ENCODE results near the gene EZR. TPM values are rescaled to one million over a fixed set of nuclear protein-coding genes. Genes with fewer than 3 reads are reported as not detected.

Gene EZR
- total RNA-seq, 4 donors from 2014 or later = 27.4 to 94.0 (median 59.3) TPM

DNA sequence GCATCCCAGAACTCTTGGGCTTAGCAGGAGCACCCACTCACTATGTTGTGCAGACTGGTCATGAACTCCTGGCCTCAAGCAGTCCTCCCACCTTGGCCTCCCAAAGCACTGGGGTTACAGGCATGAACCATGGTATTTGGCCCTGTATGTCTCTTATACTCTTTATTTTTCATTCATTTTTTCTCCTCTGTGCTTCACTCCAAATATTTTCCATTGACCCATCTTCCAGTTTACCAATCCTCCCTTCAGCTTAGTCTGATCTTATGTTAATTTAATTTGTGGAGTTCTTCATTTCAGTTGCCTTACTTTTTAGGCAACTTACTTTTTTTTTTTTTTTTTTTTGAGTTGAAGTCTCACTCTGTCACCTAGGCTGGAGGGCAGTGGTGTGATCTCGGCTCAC, 79.5 kb downstream of the EZR start:
- H3K27me3 ChIP-seq = no peaks in the 10 kb centered on the region
- no peak overlapping the region for H3K27ac ChIP-seq
- H3K9me3 ChIP-seq = no peaks in the 10 kb centered on the region
- H3K4me1 ChIP-seq = no peaks in the 10 kb centered on the region
- no peak for DNase-seq
- no peak overlapping the region for H3K4me3 ChIP-seq
- H3K36me3 ChIP-seq = no peaks in the 10 kb centered on the region
- intact Hi-C loops (cut with DNase I; ENCODE audit: low total_unique reads) = no loop called here
- TF ChIP-seq POLR2A (IDR thresholded peaks at IDR 0.05) (no peak), CTCF (IDR thresholded peaks at IDR 0.05) (no peak)

GRCh38 chr6:158737710-158738615, 81.2 kb downstream of the EZR start:
- H3K27ac ChIP-seq = no peak overlapping the region
- H3K4me1 ChIP-seq = no peaks in the 10 kb centered on the region
- no peak for DNase-seq
- H3K4me3 ChIP-seq = no peak overlapping the region
- no peaks in the 10 kb centered on the region for H3K27me3 ChIP-seq
- no peaks in the 10 kb centered on the region for H3K36me3 ChIP-seq
- TF ChIP-seq CTCF (IDR thresholded peaks at IDR 0.05) = no peak
- no peak for TF ChIP-seq POLR2A (IDR thresholded peaks at IDR 0.05)
- intact Hi-C loops (cut with DNase I; ENCODE audit: low total_unique reads) = no loop called here
- peaks cover 0 to 3% of the 10 kb centered on the region in 2 donors for H3K9me3 ChIP-seq

- H3K27me3 ChIP-seq = no peaks in the 10 kb centered on the region
- TF ChIP-seq CTCF (IDR thresholded peaks at IDR 0.05) (no peak), POLR2A (IDR thresholded peaks at IDR 0.05) (no peak)
- peaks cover 0 to 3% of the 10 kb centered on the region in 2 donors for H3K9me3 ChIP-seq
- H3K36me3 ChIP-seq = no peaks in the 10 kb centered on the region
- H3K27ac ChIP-seq = no peak overlapping the region
- H3K4me1 ChIP-seq = no peaks in the 10 kb centered on the region
- intact Hi-C loops (cut with DNase I; ENCODE audit: low total_unique reads) = no loop called here
- DNase-seq = no peak
- no peak overlapping the region for H3K4me3 ChIP-seq
Measured at GRCh38 chr6:158737082-158737709, 82.0 kb downstream of the EZR start.

DNA sequence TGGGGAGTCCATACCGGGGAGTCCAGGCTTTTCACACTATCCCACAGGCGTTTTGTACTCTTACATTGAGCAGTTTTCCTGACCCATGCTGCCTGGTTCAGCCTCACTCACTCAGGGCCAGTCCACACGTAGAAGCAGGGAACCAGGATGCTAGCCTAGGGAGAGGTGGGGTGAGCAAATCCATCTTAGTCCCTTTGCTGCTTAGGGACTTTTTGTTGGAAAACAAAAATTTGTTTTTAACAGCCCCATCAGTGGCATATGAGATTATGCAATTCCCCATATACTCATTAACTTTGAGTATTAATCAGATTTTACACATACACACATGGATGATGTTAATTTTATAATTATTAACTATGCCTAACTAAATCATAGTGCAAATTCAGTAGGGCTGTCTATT, 84.2 kb downstream of the EZR start:
- H3K36me3 ChIP-seq = no peaks in the 10 kb centered on the region
- intact Hi-C loops (cut with DNase I; ENCODE audit: low total_unique reads) = no loop called here
- TF ChIP-seq POLR2A (IDR thresholded peaks at IDR 0.05) (no peak), CTCF (IDR thresholded peaks at IDR 0.05) (no peak)
- no peak for DNase-seq
- no peak overlapping the region for H3K4me3 ChIP-seq
- H3K9me3 ChIP-seq = peaks cover 0 to 3% of the 10 kb centered on the region in 2 donors
- H3K27me3 ChIP-seq = no peaks in the 10 kb centered on the region
- no peak overlapping the region for H3K27ac ChIP-seq
- no peaks in the 10 kb centered on the region for H3K4me1 ChIP-seq

GRCh38 chr6:158730541-158730907, 88.6 kb downstream of the EZR start:
- TF ChIP-seq POLR2A (IDR thresholded peaks at IDR 0.05) (no peak), CTCF (IDR thresholded peaks at IDR 0.05) (no peak)
- Histone ChIP-seq H3K4me1 (no peaks in the 10 kb centered on the region), H3K27ac (no peak overlapping the region), H3K4me3 (no peak overlapping the region), H3K9me3 (peaks cover 0 to 3% of the 10 kb centered on the region in 2 donors), H3K27me3 (no peaks in the 10 kb centered on the region), H3K36me3 (no peaks in the 10 kb centered on the region)
- DNase-seq = no peak
- intact Hi-C loops (cut with DNase I; ENCODE audit: low total_unique reads) = no loop called here
